GM12864 (cell line): ENCODE data around the gene WNT11.
A peak's percentile ranks its signal among the peaks of the same experiment; 100 is the strongest.

Experiments used
- DNase-seq: peaks from one replicate; pipeline ENCODE4 v3.0.0-alpha.2; 2011; ENCODE audit warnings: low read depth
- H3K4me3 ChIP-seq: 2 replicates; pipeline ENCODE4 v1.5.1; 2011; ENCODE audit warnings: mild to moderate bottlenecking, low read depth, low read length, control low read depth
- CTCF ChIP-seq: IDR thresholded peaks from 2 replicates; pipeline ENCODE4 v1.5.1; 2011; ENCODE audit warnings: low read depth, mild to moderate bottlenecking, moderate library complexity, low read length, control low read depth, inconsistent platforms; ENCODE audit errors: missing control alignments

The WNT11 gene

GRCh38 chr11:76152741-76153570, 53.3 kb downstream of the WNT11 start:
- H3K4me3 ChIP-seq, result peak overlapping the region; percentile 48; the same call in 1 of the 2 replicates
- TF ChIP-seq CTCF, result no peak
- DNase-seq, result peak; percentile 39

- H3K4me3 ChIP-seq, result peak overlapping the region; percentile 48
- DNase-seq, result peak; percentile 60
- TF ChIP-seq CTCF, result peak; percentile 98
Measured at GRCh38 chr11:76152086-76152681, 54.1 kb downstream of the WNT11 start.

- no peak overlapping the region for H3K4me3 ChIP-seq
- no peak for DNase-seq
- TF ChIP-seq CTCF, result no peak
Measured at GRCh38 chr11:76151556-76152085, 54.7 kb downstream of the WNT11 start.

- H3K4me3 ChIP-seq, result no peak overlapping the region
- no peak for TF ChIP-seq CTCF
- DNase-seq, result no peak
Measured at GRCh38 chr11:76150141-76150540, 56.2 kb downstream of the WNT11 start.

- TF ChIP-seq CTCF, result no peak
- no peak for DNase-seq
- no peak overlapping the region for H3K4me3 ChIP-seq
Measured at GRCh38 chr11:76149713-76150112, 56.6 kb downstream of the WNT11 start.

GRCh38 chr11:76148941-76149613, 57.2 kb downstream of the WNT11 start:
- DNase-seq, result no peak

More at GRCh38 chr11:76148941-76149613, 57.2 kb downstream of the WNT11 start:
- no peak for TF ChIP-seq CTCF
- no peak overlapping the region for H3K4me3 ChIP-seq
